ENCODE data around the gene PLAAT3. TPM values are rescaled to one million over a fixed set of nuclear protein-coding genes. Genes with fewer than 3 reads are reported as not detected.

The PLAAT3 gene
- total and polyA plus RNA-seq, 4 donors = 13.4 to 90.1 (median 54.3) TPM

- H3K4me1 ChIP-seq (ENCODE audit: control insufficient read depth in 4 of 4, insufficient read depth in 4 of 4, low read length in 3 of 4) = peaks cover 9 to 22% (median 16%) of the 10 kb centered on the region in 4 donors
- H3K4me3 ChIP-seq (ENCODE audit: low read depth in 1 of 3, low read length in 3 of 3) = peak overlapping the region; percentile 50 to 84 (median 83)
- TF ChIP-seq ATF3 (IDR thresholded peaks at IDR 0.05) (peak; percentile 55), HNF4A (conservative IDR thresholded peaks at IDR 0.05) (peak in 1 of 2 donors; percentile 68), EGR1 (IDR thresholded peaks at IDR 0.05; ENCODE audit: low read depth in 2 of 2) (no peak), TAF1 (conservative IDR thresholded peaks at IDR 0.05) (peak; percentile 38), FOXA2 (IDR thresholded peaks at IDR 0.05) (no peak), RXRA (IDR thresholded peaks at IDR 0.05) (peak; percentile 20 to 60), SP1 (IDR thresholded peaks at IDR 0.05) (peak; percentile 37), RAD21 (IDR thresholded peaks at IDR 0.05) (peak; percentile 35 to 59)
- peak overlapping the region; percentile 94 to 98 for H3K27ac ChIP-seq (ENCODE audit: low read depth in 1 of 2, low read length in 2 of 2)
- peak overlapping the region; percentile 79 to 93 for H3K9ac ChIP-seq (ENCODE audit: low read depth in 1 of 2, low read length in 2 of 2)
- H3K9me3 ChIP-seq (ENCODE audit: control insufficient read depth in 4 of 4, low read length in 3 of 4) = no peaks in the 10 kb centered on the region
- peaks cover 0 to 2% (median 0%) of the 10 kb centered on the region in 4 donors for H3K36me3 ChIP-seq (ENCODE audit: control insufficient read depth in 4 of 4, insufficient read depth in 3 of 4, low read depth in 1 of 4, low read length in 3 of 4)
- no peak for DNase-seq (ENCODE audit: low spot score)
- no peaks in the 10 kb centered on the region for H3K27me3 ChIP-seq (ENCODE audit: control insufficient read depth in 4 of 4, insufficient read depth in 4 of 4, low read length in 3 of 4)
- 29% methylated on average over 8 of the region's 8 CpGs for WGBS
Measured at GRCh38 chr11:63537293-63538101, 76.7 kb downstream of the PLAAT3 start.

GRCh38 chr11:63536669-63537292 is 77.5 kb downstream of the PLAAT3 start, which contains the start of gene PLAAT4:
PLAAT4 (plus strand) TSS chr11:63536808; CDS start chr11:63536869, 61 bp downstream.
- TF ChIP-seq TAF1 (conservative IDR thresholded peaks at IDR 0.05) = peak; percentile 44
- TF ChIP-seq RAD21 (IDR thresholded peaks at IDR 0.05) = peak; percentile 28 to 48
- no peak for TF ChIP-seq NR2F2 (IDR thresholded peaks at IDR 0.05)
- TF ChIP-seq JUND (IDR thresholded peaks at IDR 0.05) = peak in 1 of 2 donors; percentile 32
- TF ChIP-seq YY1 (IDR thresholded peaks at IDR 0.05) = peak; percentile 27
- TF ChIP-seq HNF4G (IDR thresholded peaks at IDR 0.05) = peak; percentile 53
- peak; percentile 89 to 90 for TF ChIP-seq HNF4A (conservative IDR thresholded peaks at IDR 0.05)
- peak; percentile 73 for TF ChIP-seq SP1 (IDR thresholded peaks at IDR 0.05)
- peak; percentile 36 to 59 for TF ChIP-seq RXRA (IDR thresholded peaks at IDR 0.05)
- peak in 1 of 2 donors; percentile 5 for TF ChIP-seq GABPA (IDR thresholded peaks at IDR 0.05 in 1 of 2, conservative IDR thresholded peaks at IDR 0.05 in 1 of 2)
- no peak for TF ChIP-seq FOXA2 (IDR thresholded peaks at IDR 0.05)
- no peak for TF ChIP-seq EGR1 (IDR thresholded peaks at IDR 0.05; ENCODE audit: low read depth in 2 of 2)
- peak; percentile 56 for TF ChIP-seq REST (IDR thresholded peaks at IDR 0.05)

More at GRCh38 chr11:63536669-63537292, 77.5 kb downstream of the PLAAT3 start, which contains the start of gene PLAAT4:
- WGBS = 6% methylated on average over 10 of the region's 10 CpGs
- DNase-seq (ENCODE audit: low spot score) = no peak
- Histone ChIP-seq H3K4me3 (ENCODE audit: low read depth in 1 of 3, low read length in 3 of 3) (peak within 1 kb of the TSS; percentile 50 to 84 (median 83)), H3K36me3 (ENCODE audit: control insufficient read depth in 4 of 4, insufficient read depth in 3 of 4, low read depth in 1 of 4, low read length in 3 of 4) (peaks cover 0 to 2% (median 0%) of the 10 kb centered on the region in 4 donors), H3K4me1 (ENCODE audit: control insufficient read depth in 4 of 4, insufficient read depth in 4 of 4, low read length in 3 of 4) (peaks cover 9 to 22% (median 16%) of the 10 kb centered on the region in 4 donors), H3K27ac (ENCODE audit: low read depth in 1 of 2, low read length in 2 of 2) (peak within 1 kb of the TSS; percentile 94 to 98), H3K27me3 (ENCODE audit: control insufficient read depth in 4 of 4, insufficient read depth in 4 of 4, low read length in 3 of 4) (no peaks in the 10 kb centered on the region), H3K9me3 (ENCODE audit: control insufficient read depth in 4 of 4, low read length in 3 of 4) (no peaks in the 10 kb centered on the region), H3K9ac (ENCODE audit: low read depth in 1 of 2, low read length in 2 of 2) (peak within 1 kb of the TSS; percentile 79 to 93)

Data from liver (tissue), 9 donors.